HG03457 (cell line): ENCODE data around the gene MASP2.
"Not testable (repeated sequence)": the region's sequence is repeated elsewhere in the genome, so short reads cannot be mapped to it uniquely, and the experiment has no call there.

Experiments used
- ATAC-seq: cut with Tn5 transposase; IDR thresholded peaks from one replicate; pipeline ENCODE4 v1.9.1; 2021; ENCODE audit warnings: moderate number of reproducible peaks; ENCODE audit not compliant: unreplicated experiment

The MASP2 gene

DNA sequence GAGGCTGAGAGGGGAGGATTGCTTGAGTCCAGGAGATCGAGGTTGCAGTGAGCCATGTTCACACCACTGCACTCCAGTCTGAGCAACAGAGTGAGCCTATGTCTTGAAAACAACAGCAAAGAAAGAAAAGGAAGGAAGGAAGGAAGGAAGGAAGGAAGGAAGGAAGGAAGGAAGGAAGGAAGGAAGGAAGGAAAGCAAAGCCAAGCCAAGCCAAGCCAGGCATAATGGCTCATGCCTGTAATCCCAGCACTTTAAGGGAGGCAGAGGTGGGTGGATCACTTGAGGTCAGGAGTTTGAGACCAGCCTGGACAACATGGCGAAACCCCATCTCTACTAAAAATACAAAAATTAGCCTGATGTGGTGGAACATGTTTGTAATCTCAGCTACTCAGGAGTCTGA, 55.0 kb downstream of the MASP2 start:
- ATAC-seq, result not testable (repeated sequence)

DNA sequence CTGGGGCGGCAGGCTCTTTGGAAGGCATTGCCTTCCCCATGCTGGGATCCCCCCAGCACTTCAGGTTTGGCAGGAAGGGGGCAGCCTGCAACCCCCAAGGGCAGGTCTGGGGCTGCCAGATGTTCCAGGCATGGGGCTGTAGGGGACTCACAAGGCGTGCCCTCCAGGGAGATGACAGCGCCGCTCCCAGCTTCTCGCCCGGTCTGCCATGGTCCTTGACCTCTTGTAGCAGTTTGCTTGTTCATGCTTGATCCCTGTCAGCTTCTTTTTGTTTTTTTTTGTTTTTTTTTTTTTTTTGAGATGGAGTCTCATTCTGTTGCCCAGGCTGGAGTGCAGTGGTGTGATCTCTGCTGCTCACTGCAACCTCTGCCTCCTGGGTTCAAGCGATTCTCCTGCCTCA, 56.2 kb downstream of the MASP2 start:
- no peak for ATAC-seq

DNA sequence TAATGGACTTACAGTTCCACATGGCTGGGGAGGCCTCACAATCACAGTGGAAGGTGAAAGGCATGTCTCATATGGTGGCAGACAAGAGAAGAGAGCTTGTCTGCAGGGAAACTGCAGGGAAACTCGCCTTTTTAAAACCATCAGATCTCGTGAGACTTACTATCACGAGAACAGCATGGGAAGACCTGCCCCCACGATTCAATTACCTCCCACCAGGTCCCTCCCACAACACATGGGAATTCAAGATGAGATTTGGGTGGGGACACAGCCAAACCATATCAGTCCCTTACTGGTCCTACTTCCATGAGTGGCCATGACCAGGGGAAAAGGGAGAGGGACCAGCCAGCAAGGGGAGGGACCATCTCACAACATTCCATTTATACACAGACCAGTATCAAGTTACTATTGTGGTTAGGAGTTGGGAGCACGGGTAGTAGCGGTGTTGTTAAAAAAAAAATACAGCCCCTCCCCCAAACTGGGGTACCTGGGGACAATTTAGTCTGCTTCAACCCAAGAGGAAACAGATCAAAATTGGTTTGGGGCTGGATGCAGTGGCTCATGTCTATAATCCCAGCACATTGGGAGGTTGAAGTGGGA, 57.0 kb downstream of the MASP2 start:
- not testable (repeated sequence) for ATAC-seq

DNA sequence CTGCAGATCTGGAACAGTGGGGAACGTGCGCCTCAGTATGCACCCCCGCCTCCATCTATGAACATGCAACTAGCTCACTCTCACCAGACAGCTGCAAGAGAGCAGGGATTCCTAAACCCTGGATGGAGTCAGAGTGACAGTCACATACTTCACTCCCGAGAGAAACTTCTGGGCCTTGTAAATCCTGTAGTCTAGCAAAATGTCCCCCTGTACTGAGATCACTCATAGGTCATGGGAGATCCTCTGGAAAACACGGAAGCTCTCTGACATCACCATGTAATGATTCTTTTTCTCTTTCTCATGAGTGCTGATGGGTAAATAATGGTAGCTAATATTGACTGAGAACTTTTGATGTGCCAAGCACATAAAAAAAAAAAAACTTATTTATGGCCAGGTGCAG, 57.9 kb downstream of the MASP2 start:
- no peak for ATAC-seq

DNA sequence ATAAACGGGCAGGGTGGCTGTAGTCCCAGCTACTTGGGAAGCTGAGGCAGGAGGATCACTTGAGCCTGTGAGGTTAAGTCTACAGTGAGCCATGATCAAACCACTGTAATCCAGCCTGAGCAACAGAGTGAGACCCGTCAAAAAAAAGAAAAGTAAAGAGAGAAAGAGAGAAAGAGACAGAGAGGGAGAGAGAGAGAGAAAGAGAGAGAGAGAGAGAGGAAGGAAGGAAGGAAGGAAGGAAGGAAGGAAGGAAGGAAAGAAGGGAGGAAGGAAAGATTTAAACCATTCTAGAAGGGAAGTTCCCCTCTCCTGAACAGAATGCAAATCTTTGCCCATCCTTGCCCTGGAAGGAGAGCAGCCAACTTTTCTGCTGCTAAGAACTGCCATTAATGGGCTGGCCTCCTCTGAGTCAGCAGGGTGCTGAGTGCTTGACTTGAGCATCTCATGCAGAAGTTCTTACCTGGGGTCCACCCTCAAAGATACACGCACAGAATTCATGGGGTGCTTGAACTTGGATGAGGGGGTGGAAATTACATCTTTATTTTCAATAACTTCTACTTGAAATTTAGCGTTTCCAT, 59.1 kb downstream of the MASP2 start:
- no peak for ATAC-seq

DNA sequence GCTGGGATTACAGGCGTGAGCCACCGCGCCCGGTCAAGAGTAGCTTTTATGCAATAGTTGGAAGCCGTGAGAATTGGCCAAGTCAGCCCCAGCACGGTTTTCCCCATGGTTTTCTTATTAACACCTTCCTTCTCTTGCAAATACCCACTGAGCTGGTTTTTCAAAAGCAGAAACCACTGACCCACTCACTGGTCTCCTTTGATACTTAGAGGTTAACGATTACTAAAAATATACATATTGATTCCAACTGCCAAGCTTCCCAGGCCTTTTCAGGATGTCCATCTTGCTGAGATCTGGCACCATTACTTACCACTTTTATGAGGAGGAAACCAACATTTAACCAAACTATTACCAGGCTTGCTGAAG, 60.5 kb downstream of the MASP2 start:
- no peak for ATAC-seq

DNA sequence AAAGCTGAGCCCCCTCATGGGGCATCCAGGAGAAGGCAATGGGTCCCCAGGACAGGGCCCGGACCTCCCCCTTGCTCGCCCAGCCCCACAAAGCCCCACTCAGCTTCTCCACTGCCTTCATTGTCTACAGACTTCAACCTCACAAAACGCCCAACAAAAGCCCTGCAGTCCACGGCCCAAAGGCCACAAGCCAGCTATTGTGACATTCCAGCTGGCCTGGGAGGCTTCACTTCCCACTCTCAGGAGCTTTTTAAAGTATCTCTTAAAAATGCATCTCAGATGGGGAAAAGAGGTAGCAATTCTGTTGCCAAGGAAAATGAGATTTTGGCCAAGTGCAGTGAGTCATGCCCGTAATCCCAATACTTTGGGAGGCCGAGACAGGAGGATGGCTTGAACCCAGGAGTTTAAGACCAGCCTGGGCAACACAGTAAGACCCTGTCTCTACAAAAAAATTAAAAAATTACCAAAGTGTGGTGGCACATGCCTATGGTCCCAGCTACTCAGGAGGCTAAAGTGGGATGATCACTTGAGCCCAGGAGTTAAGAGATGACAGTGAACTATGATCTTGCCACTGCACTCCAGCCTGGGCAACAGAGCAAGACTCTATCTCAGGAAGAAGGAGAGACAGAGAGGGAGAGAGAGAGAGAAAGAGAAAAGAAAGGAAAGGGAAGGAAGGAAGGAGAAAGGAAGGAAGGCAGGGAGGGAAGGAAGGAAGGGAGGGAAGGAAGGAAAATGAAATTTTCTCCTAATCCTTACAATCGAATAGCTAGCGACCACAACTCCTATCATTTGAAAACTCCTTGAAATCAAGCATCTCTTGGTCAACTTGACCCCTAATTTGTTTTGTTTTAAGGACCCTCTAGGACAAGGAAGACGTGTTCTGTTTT, 66.0 kb downstream of the MASP2 start:
- no peak for ATAC-seq

DNA sequence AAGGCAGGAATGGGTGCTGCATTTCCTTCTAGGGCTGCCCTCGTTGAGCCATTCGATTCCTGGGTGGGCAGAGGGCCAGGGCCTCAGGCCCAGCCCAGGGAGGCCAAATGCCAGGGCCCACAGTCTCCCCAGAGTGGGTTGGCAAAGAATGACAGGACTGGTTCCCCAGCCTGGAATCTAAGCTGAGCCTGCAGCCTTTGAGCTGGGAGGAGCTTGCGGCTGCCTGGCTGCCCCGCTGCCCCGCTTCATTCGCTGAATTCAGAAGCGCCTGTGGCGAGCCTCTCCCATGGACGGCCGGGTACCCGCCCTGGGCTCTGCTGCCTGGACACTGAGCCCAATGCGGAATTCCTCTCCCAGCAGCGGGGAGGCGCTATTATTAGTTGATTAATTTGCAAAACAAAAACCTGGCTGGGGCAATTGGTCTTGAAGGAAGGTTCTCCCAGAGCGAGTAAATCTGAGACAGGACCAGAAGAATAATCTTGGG, 66.9 kb downstream of the MASP2 start:
- no peak for ATAC-seq

DNA sequence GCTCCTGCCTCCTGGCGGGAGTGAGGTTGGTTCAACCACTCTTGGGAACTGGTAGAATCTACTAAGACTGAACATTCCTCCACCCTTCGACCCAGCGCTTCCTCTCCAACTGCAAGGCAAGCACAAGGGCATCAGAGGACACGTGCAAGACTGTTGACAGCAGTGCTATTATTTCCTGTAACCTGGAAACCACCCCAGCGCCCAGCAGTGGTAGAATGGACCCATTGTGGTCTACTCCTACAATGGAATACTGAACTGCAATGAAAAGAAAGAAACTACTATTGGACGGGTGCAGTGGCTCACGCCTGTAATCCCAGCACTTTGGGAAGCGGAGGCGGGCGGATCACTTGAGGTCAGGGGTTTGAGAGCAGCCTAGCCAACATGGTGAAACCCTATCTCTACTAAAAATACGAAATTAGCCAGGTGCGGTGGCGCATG, 67.5 kb downstream of the MASP2 start:
- no peak for ATAC-seq

DNA sequence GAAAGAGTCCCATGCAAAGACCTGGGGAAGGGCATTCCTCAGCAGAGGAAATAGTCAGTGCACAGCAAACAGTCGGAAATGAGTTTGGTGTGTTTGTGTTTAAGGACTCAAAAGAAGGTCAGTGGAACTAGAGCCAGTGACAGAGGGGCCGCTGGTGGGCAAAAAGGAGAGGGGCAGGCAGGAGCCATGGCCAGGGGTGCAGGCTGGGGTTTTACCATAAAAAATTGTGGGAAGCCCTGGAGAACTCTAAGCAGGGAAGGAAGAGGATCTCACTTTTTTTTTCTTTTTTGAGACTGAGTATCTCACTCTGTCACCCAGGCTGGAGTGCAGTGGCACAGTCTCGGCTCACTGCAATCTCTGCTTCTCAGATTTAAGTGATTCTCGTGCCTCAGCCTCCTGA, 68.3 kb downstream of the MASP2 start:
- ATAC-seq, result no peak
